Activated CD4-positive, alpha-beta T cell treated with anti-CD3 and anti-CD28 coated beads, Interleukin-2, amount 10 ng/mL, durations not matched to agents 7 days and 5 days (primary cell): ENCODE data around the gene SHF. TPM values are rescaled to one million over a fixed set of nuclear protein-coding genes. Genes with fewer than 3 reads are reported as not detected.
"Not testable (repeated sequence)": the region's sequence is repeated elsewhere in the genome, so short reads cannot be mapped to it uniquely, and the experiment has no call there.

Source experiments
- CTCF ChIA-PET: fragments of 350-600 bp; sonication (Branson Sonifier 250); formaldehyde crosslinking; loops from one replicate; lab custom pipeline; 2021; ENCODE audit warnings: antibody characterized with exemption; lab: Charles Lee
- POLR2A ChIA-PET: fragments of 350-600 bp; sonication (Branson Sonifier 250); formaldehyde crosslinking; loops from one replicate; lab custom pipeline; 2021; ENCODE audit warnings: antibody characterized with exemption; lab: Charles Lee
- DNase-seq: peaks from one replicate; pipeline ENCODE4 v3.0.0-alpha.2; 2020
- H3K27ac Mint-ChIP-seq: one replicate; pipeline ENCODE4 v1.8.0; 2021; ENCODE audit warnings: mild to moderate bottlenecking, moderate library complexity, mixed read lengths
- H3K27me3 Mint-ChIP-seq: one replicate; pipeline ENCODE4 v1.8.0; 2021; ENCODE audit warnings: mixed read lengths
- H3K36me3 Mint-ChIP-seq: one replicate; pipeline ENCODE4 v1.8.0; 2021; ENCODE audit warnings: low read depth, mixed read lengths
- H3K4me1 Mint-ChIP-seq: one replicate; pipeline ENCODE4 v1.8.0; 2021; ENCODE audit warnings: mixed read lengths
- H3K4me3 Mint-ChIP-seq: one replicate; pipeline ENCODE4 v1.8.0; 2021; ENCODE audit warnings: mild to moderate bottlenecking, moderate library complexity, mixed read lengths
- H3K9me3 Mint-ChIP-seq: one replicate; pipeline ENCODE4 v1.8.0; 2021; ENCODE audit warnings: mixed read lengths
- total RNA-seq, 2 experiments: library from RNA; stranded (reverse); gene quantifications; one replicate each; pipeline ENCODE4 v1.2.3, GENCODE V29; 2021

The SHF gene
- total RNA-seq, 2 experiments from 2014 or later: 0.79 to 0.92 TPM

- Mint-ChIP-seq H3K27ac (no peak overlapping the region), H3K27me3 (no peaks in the 10 kb centered on the region), H3K4me1 (no peaks in the 10 kb centered on the region), H3K4me3 (no peak overlapping the region), H3K36me3 (no peaks in the 10 kb centered on the region), H3K9me3 (no peaks in the 10 kb centered on the region)
- no peak for DNase-seq
- CTCF ChIA-PET: interaction anchor here (1.3 kb wide), 1 partner anchor 29 kb away, joined by 4 read pairs; no protein-coding TSS in a partner anchor
- POLR2A ChIA-PET: no interaction called here
These were observed 40.2 kb downstream of the SHF start for GRCh38 chr15:45147606-45148005.

- no peak overlapping the region for H3K27ac Mint-ChIP-seq
- H3K36me3 Mint-ChIP-seq: no peaks in the 10 kb centered on the region
- no peaks in the 10 kb centered on the region for H3K27me3 Mint-ChIP-seq
- H3K4me3 Mint-ChIP-seq: no peak overlapping the region
- ChIA-PET POLR2A (interaction anchor here (0.5 kb wide), 1 partner anchor 243 kb away, joined by 4 read pairs; no protein-coding TSS in a partner anchor), CTCF (interaction anchor here (0.8 kb wide), 2 partner anchors 21 to 22 kb away, joined by 3 read pairs; no protein-coding TSS in a partner anchor)
- no peak for DNase-seq
- H3K4me1 Mint-ChIP-seq: no peaks in the 10 kb centered on the region
- H3K9me3 Mint-ChIP-seq: no peaks in the 10 kb centered on the region
These were observed 41.4 kb downstream of the SHF start for GRCh38 chr15:45146405-45146804.

GRCh38 chr15:45144775-45145174 is 43.0 kb downstream of the SHF start:
- no peak overlapping the region for H3K4me3 Mint-ChIP-seq
- no peaks in the 10 kb centered on the region for H3K4me1 Mint-ChIP-seq
- H3K27me3 Mint-ChIP-seq: no peaks in the 10 kb centered on the region
- H3K9me3 Mint-ChIP-seq: no peaks in the 10 kb centered on the region
- POLR2A ChIA-PET: no interaction called here
- H3K27ac Mint-ChIP-seq: no peak overlapping the region
- DNase-seq: no peak
- CTCF ChIA-PET: interaction anchor here (2.2 kb wide), 1 partner anchor 9 kb away, joined by 4 read pairs; no protein-coding TSS in a partner anchor
- H3K36me3 Mint-ChIP-seq: no peaks in the 10 kb centered on the region

GRCh38 chr15:45143946-45144345 is 43.8 kb downstream of the SHF start:
- no peaks in the 10 kb centered on the region for H3K27me3 Mint-ChIP-seq
- no peak overlapping the region for H3K27ac Mint-ChIP-seq
- DNase-seq: no peak
- ChIA-PET POLR2A (no interaction called here), CTCF (interaction anchor here (0.5 to 2.2 kb wide), 5 partner anchors 8 to 271 kb away, joined by 3 to 4 read pairs (median 3); no protein-coding TSS in a partner anchor)
- no peaks in the 10 kb centered on the region for H3K9me3 Mint-ChIP-seq
- no peaks in the 10 kb centered on the region for H3K4me1 Mint-ChIP-seq
- H3K36me3 Mint-ChIP-seq: no peaks in the 10 kb centered on the region
- H3K4me3 Mint-ChIP-seq: no peak overlapping the region

GRCh38 chr15:45143056-45143455 is 44.7 kb downstream of the SHF start:
- H3K4me3 Mint-ChIP-seq: no peak overlapping the region
- no peaks in the 10 kb centered on the region for H3K36me3 Mint-ChIP-seq
- H3K9me3 Mint-ChIP-seq: no peaks in the 10 kb centered on the region
- no peaks in the 10 kb centered on the region for H3K27me3 Mint-ChIP-seq
- H3K27ac Mint-ChIP-seq: no peak overlapping the region
- CTCF ChIA-PET: interaction anchor here (1.3 to 1.7 kb wide), 2 partner anchors 8 to 20 kb away, joined by 4 read pairs; no protein-coding TSS in a partner anchor
- H3K4me1 Mint-ChIP-seq: no peaks in the 10 kb centered on the region
- DNase-seq: no peak
- POLR2A ChIA-PET: no interaction called here

GRCh38 chr15:45141386-45141785 is 46.4 kb downstream of the SHF start:
- H3K4me1 Mint-ChIP-seq: peaks cover 2% of the 10 kb centered on the region
- peaks cover 5% of the 10 kb centered on the region for H3K27me3 Mint-ChIP-seq
- no peak overlapping the region for H3K4me3 Mint-ChIP-seq
- POLR2A ChIA-PET: no interaction called here
- H3K9me3 Mint-ChIP-seq: no peaks in the 10 kb centered on the region
- CTCF ChIA-PET: no interaction called here
- no peaks in the 10 kb centered on the region for H3K36me3 Mint-ChIP-seq
- no peak overlapping the region for H3K27ac Mint-ChIP-seq
- DNase-seq: no peak

GRCh38 chr15:45140557-45141250 is 47.1 kb downstream of the SHF start:
- H3K4me3 Mint-ChIP-seq: no peak overlapping the region
- CTCF ChIA-PET: no interaction called here
- DNase-seq: no peak
- H3K27ac Mint-ChIP-seq: no peak overlapping the region
- H3K4me1 Mint-ChIP-seq: peaks cover 5% of the 10 kb centered on the region
- H3K9me3 Mint-ChIP-seq: no peaks in the 10 kb centered on the region
- H3K27me3 Mint-ChIP-seq: peaks cover 10% of the 10 kb centered on the region
- POLR2A ChIA-PET: no interaction called here
- no peaks in the 10 kb centered on the region for H3K36me3 Mint-ChIP-seq

- peaks cover 12% of the 10 kb centered on the region for H3K27me3 Mint-ChIP-seq
- DNase-seq: no peak
- ChIA-PET CTCF (interaction anchor here (1.0 kb wide), 1 partner anchor 10 kb away, joined by 3 read pairs; no protein-coding TSS in a partner anchor), POLR2A (no interaction called here)
- no peaks in the 10 kb centered on the region for H3K36me3 Mint-ChIP-seq
- H3K4me3 Mint-ChIP-seq: no peak overlapping the region
- no peaks in the 10 kb centered on the region for H3K9me3 Mint-ChIP-seq
- no peak overlapping the region for H3K27ac Mint-ChIP-seq
- peaks cover 8% of the 10 kb centered on the region for H3K4me1 Mint-ChIP-seq
These were observed 48.0 kb downstream of the SHF start for GRCh38 chr15:45139770-45140169.

- H3K27ac Mint-ChIP-seq: no peak overlapping the region
- peaks cover 11% of the 10 kb centered on the region for H3K4me1 Mint-ChIP-seq
- DNase-seq: no peak
- no peak overlapping the region for H3K4me3 Mint-ChIP-seq
- ChIA-PET POLR2A (no interaction called here), CTCF (interaction anchor here (1.0 to 1.3 kb wide), 2 partner anchors 11 to 13 kb away, joined by 3 read pairs; no protein-coding TSS in a partner anchor)
- no peaks in the 10 kb centered on the region for H3K9me3 Mint-ChIP-seq
- H3K36me3 Mint-ChIP-seq: no peaks in the 10 kb centered on the region
- H3K27me3 Mint-ChIP-seq: peaks cover 19% of the 10 kb centered on the region
These were observed 48.7 kb downstream of the SHF start for GRCh38 chr15:45138814-45139765.

- POLR2A ChIA-PET: no interaction called here
These were observed 50.1 kb downstream of the SHF start for GRCh38 chr15:45137703-45138102.

GRCh38 chr15:45136378-45136764 is 51.4 kb downstream of the SHF start:
- peaks cover 45% of the 10 kb centered on the region for H3K27me3 Mint-ChIP-seq
- no peak overlapping the region for H3K27ac Mint-ChIP-seq
- ChIA-PET POLR2A (no interaction called here), CTCF (interaction anchor here (1.6 kb wide), 1 partner anchor 7 kb away, joined by 4 read pairs; no protein-coding TSS in a partner anchor)
- H3K4me3 Mint-ChIP-seq: no peak overlapping the region
- DNase-seq: no peak
- no peaks in the 10 kb centered on the region for H3K36me3 Mint-ChIP-seq
- no peaks in the 10 kb centered on the region for H3K9me3 Mint-ChIP-seq
- peaks cover 11% of the 10 kb centered on the region for H3K4me1 Mint-ChIP-seq

More at GRCh38 chr15:45137703-45138102, 50.1 kb downstream of the SHF start:
- CTCF ChIA-PET: interaction anchor here (0.6 to 1.5 kb wide), 3 partner anchors 12 to 26 kb away, joined by 3 to 5 read pairs (median 3); no protein-coding TSS in a partner anchor
- H3K27ac Mint-ChIP-seq: no peak overlapping the region
- H3K4me3 Mint-ChIP-seq: no peak overlapping the region
- peaks cover 11% of the 10 kb centered on the region for H3K4me1 Mint-ChIP-seq
- H3K9me3 Mint-ChIP-seq: no peaks in the 10 kb centered on the region
- H3K27me3 Mint-ChIP-seq: peaks cover 33% of the 10 kb centered on the region
- no peaks in the 10 kb centered on the region for H3K36me3 Mint-ChIP-seq
- no peak for DNase-seq

GRCh38 chr15:45135705-45136377 is 51.9 kb downstream of the SHF start:
- DNase-seq, H3K36me3 Mint-ChIP-seq, POLR2A ChIA-PET, H3K27ac Mint-ChIP-seq, H3K9me3 Mint-ChIP-seq, H3K4me3 Mint-ChIP-seq: not testable (repeated sequence)
- Mint-ChIP-seq H3K27me3 (peaks cover 49% of the 10 kb centered on the region), H3K4me1 (peaks cover 11% of the 10 kb centered on the region)
- CTCF ChIA-PET: interaction anchor here (1.3 to 1.6 kb wide), 2 partner anchors 8 to 18 kb away, joined by 3 to 4 read pairs; no protein-coding TSS in a partner anchor
